Measurements from ENCODE around the gene ATP5ME.
"Not testable (repeated sequence)": the region's sequence is repeated elsewhere in the genome, so short reads cannot be mapped to it uniquely, and the experiment has no call there.

Gene ATP5ME

GRCh38 chr4:674172-675035 is at the start of gene ATP5ME, which contains the start of gene MYL5:
Gene ATP5ME, minus strand, starts transcription at chr4:674276. Its CDS starts 29 bp downstream, at chr4:674247.
Gene MYL5, plus strand, starts transcription at chr4:674542. Its CDS starts 3,485 bp downstream, at chr4:678027.
- peak; percentile 94 to 99 for DNase-seq

GRCh38 chr4:722851-723360 is 48.8 kb upstream of the ATP5ME start:
- no peak for DNase-seq

- no peak for DNase-seq
Measured at GRCh38 chr4:722169-722725, 48.2 kb upstream of the ATP5ME start.

GRCh38 chr4:721261-722168 is 47.4 kb upstream of the ATP5ME start:
- no peak for DNase-seq

GRCh38 chr4:720111-720860 is 46.2 kb upstream of the ATP5ME start:
- no peak for DNase-seq

- no peak for DNase-seq
Measured at GRCh38 chr4:718460-718859, 44.4 kb upstream of the ATP5ME start.

- DNase-seq: no peak
Measured at GRCh38 chr4:717601-718320, 43.7 kb upstream of the ATP5ME start.

DNA sequence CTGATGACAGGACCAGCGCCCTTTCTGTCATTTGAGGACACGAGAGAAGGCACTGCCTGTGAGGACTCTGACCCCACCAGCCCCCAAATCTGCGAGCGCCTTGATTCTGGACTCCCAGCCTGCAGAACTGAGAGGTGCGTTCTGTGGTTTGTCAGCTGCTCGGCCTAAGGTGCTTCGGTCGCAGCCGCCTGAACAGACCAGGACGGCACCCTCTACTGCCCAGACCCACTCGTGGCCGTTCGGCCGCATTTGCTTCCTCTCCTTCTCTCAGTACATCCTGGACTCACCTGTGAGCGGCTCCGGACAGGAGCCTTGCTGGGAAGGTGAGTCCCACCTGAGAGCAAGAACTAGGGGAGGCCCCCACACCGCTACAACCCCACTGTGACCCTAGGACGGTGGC is 40.0 kb upstream of the ATP5ME start:
- DNase-seq: no peak

DNA sequence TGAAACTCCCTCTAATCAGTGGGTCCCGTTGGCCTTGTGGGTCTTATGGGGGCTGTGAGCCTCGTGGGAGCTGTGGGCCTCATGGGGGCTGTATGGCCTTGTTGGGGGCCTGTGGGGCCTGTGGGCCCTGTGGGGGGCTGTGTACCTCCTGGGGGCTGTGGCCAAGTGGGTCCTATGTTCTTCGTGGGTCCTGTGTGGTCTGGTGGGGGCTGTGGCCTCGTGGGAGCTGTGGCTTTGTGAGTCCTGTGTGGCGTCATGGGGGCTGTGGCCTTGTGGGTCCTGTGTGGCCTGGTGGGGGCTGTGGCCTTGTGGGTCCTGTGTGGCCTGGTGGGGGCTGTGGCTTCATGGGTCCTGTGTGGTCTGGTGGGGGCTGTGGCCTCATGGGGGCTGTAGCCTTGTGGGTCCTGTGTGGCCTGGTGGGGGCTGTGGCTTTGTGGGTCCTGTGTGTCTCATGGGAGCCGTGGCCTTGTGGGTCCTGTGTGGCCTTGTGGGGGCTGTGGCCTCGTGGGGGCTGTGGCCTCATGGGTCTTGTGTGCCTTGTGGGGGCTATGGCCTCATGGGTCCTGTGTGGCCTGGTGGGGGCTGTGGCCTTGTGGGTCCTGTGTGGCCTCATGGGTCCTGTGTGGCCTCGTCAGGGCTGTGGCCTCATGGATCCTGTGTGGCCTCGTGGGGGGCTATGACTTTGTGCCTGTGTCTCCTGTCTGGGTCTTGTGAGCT is 39.0 kb upstream of the ATP5ME start:
- DNase-seq: no peak

- no peak for DNase-seq
Measured at GRCh38 chr4:712093-712492, 38.0 kb upstream of the ATP5ME start.

- DNase-seq: no peak
Measured at GRCh38 chr4:710916-711315, 36.8 kb upstream of the ATP5ME start.

DNA sequence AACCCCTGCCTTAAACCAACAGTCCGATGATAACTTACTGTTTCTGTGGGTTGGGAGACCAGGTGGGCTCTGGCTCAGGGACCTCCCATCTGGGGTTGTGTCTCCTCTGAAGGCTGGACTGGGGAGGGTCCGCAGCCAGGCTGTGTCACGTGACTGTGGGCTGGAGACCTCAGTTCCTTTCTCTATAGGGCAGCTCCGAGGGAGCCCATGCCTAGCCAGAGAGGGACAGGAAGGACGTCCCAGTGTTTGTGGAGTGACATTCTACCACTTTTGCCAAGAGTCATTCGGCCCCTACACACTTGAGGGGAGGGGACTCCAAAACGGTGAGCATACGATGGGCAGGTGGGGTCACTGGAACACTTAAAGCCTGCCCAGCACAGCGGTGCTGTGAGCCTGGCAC is 36.0 kb upstream of the ATP5ME start:
- no peak for DNase-seq

GRCh38 chr4:709348-709747 is 35.3 kb upstream of the ATP5ME start:
- DNase-seq: no peak

DNA sequence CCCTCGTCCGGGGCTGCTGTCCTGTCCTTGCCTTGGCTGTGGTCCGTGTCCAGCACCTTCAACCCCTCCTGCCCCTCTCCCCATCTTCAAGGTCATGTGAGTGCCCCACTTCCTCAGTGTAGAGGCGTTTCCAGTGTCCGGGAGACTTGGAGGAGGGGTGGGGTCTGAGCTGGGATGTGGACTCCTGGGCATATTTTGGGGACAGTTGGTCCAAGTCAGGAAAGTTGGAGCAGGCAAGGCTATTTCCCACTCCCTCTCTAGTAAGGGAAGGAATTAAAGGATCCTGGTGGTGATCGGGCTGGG is 34.5 kb upstream of the ATP5ME start:
- DNase-seq: no peak

- no peak for DNase-seq
Measured at GRCh38 chr4:707929-708630, 34.0 kb upstream of the ATP5ME start.

DNA sequence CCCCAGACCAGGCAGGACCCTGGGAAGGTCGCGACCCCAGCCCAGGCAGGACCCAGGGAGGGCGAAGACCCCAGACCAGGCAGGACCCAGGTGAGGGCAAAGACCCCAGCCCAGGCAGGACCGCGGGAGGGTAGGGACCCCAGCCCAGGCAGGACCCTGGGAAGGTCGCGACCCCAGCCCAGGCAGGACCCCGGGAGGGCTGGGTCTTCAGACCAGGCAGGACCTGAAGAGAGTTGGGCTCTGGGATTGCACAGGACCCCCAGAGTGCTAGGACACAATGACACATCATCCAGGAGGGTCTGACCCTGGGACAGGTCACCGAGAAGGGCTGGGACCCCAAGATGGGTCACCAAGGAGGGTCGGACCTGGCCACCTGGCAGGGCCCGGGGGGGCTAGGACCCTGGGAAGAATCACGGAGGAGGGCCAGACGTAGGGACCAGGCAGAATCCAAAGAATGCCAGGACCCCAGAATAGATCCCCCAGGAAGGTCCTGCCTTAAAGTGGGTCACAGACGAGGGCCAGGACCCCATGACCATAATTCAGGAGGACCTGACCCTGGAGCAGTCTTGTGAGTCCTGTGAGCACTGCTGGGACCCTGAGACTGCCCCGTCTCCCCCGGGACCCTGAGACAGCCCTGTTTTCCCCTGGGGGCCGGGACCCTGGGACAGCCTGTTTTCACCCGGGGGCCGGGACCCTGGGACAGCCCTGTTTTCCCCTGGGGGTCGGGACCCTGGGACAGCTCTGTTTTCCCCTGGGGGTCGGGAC is 32.9 kb upstream of the ATP5ME start:
- DNase-seq: no peak

DNA sequence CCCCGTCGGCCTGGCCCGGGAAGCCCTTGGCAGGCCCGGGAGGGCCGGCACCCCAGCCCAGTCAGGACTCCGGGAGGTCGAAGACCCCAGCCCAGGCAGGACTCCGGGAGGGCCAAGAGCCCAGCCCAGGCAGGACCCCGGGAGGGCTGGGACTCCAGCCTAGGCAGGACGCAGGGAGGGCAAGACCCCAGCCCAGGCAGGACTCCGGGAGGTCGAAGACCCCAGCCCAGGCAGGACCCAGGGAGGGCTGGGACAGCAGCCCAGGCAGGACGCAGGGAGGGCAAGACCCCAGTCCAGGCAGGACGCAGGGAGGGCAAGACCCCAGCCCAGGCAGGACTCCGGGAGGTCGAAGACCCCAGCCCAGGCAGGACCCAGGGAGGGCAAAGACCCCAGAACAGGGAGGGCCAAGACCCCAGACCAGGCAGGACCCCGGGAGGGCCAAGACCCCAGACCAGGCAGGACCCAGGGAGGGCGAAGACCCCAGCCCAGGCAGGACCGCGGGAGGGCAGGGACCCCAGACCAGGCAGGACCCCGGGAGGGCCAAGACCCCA is 32.1 kb upstream of the ATP5ME start:
- DNase-seq: not testable (repeated sequence)

- peak; percentile 95 to 99 for DNase-seq
Measured at GRCh38 chr4:705278-706082, 31.4 kb upstream of the ATP5ME start, which contains the start of gene PCGF3. Gene PCGF3, plus strand, starts transcription at chr4:705832. Its CDS starts 27,849 bp downstream, at chr4:733681.

- no peak for DNase-seq
Measured at GRCh38 chr4:704971-705277, 30.8 kb upstream of the ATP5ME start.
